Endometrium (tissue), 2 donors: Measurements from ENCODE around the gene ZBTB5.
A peak's percentile ranks its signal among the peaks of the same experiment; 100 is the strongest.
"Not testable (repeated sequence)": the region's sequence is repeated elsewhere in the genome, so short reads cannot be mapped to it uniquely, and the experiment has no call there.

Experiments used
- FAIRE-seq: peaks from 2 replicates; lab custom pipeline; 2012; peaks lifted over from hg19 to GRCh38; lab: Jason Lieb, UNC
- donor health status: control.
- donor health status: control.

The ZBTB5 gene

GRCh38 chr9:37465249-37466036, at the start of gene ZBTB5:
TSS of gene ZBTB5 (minus strand) at chr9:37465450. CDS start at chr9:37442551, 22,899 bp downstream.
- peak; percentile 99 for FAIRE-seq

- FAIRE-seq = no peak
Observed at GRCh38 chr9:37514999-37515398, 49.7 kb upstream of the ZBTB5 start.

GRCh38 chr9:37514415-37514814, 49.2 kb upstream of the ZBTB5 start:
- FAIRE-seq = not testable (repeated sequence)

GRCh38 chr9:37512437-37512836, 47.2 kb upstream of the ZBTB5 start:
- FAIRE-seq = no peak

- FAIRE-seq = no peak
Observed at GRCh38 chr9:37511016-37512010, 46.1 kb upstream of the ZBTB5 start.

- FAIRE-seq = not testable (repeated sequence)
Observed at GRCh38 chr9:37510053-37510452, 44.8 kb upstream of the ZBTB5 start.

- FAIRE-seq = no peak
Observed at GRCh38 chr9:37509536-37509935, 44.3 kb upstream of the ZBTB5 start.

- FAIRE-seq = no peak
Observed at GRCh38 chr9:37508834-37509206, 43.6 kb upstream of the ZBTB5 start.

GRCh38 chr9:37508135-37508833, 43.0 kb upstream of the ZBTB5 start:
- no peak for FAIRE-seq

- no peak for FAIRE-seq
Observed at GRCh38 chr9:37507566-37508134, 42.4 kb upstream of the ZBTB5 start.

- no peak for FAIRE-seq
Observed at GRCh38 chr9:37504605-37505004, 39.4 kb upstream of the ZBTB5 start.

GRCh38 chr9:37503736-37504135, 38.5 kb upstream of the ZBTB5 start:
- FAIRE-seq = no peak

- no peak for FAIRE-seq
Observed at GRCh38 chr9:37501957-37502596, 36.8 kb upstream of the ZBTB5 start.

GRCh38 chr9:37499297-37499696, 34.0 kb upstream of the ZBTB5 start:
- no peak for FAIRE-seq

GRCh38 chr9:37498457-37498856, 33.2 kb upstream of the ZBTB5 start:
- no peak for FAIRE-seq

GRCh38 chr9:37497320-37497719, 32.1 kb upstream of the ZBTB5 start:
- FAIRE-seq = no peak

- FAIRE-seq = no peak
Observed at GRCh38 chr9:37496020-37496419, 30.8 kb upstream of the ZBTB5 start.

GRCh38 chr9:37495571-37495970, 30.3 kb upstream of the ZBTB5 start:
- no peak for FAIRE-seq

GRCh38 chr9:37491939-37492338, 26.7 kb upstream of the ZBTB5 start:
- no peak for FAIRE-seq

- FAIRE-seq = no peak
Observed at GRCh38 chr9:37486616-37487548, 21.6 kb upstream of the ZBTB5 start.
